ENCODE data around the gene CCDC13.
"Not testable (repeated sequence)": the region's sequence is repeated elsewhere in the genome, so short reads cannot be mapped to it uniquely, and the experiment has no call there.

- not testable (repeated sequence) for TF ChIP-seq POLR2A, POLR2AphosphoS5, EP300 (IDR thresholded peaks at IDR 0.05)
- TF ChIP-seq, protein P1, sequence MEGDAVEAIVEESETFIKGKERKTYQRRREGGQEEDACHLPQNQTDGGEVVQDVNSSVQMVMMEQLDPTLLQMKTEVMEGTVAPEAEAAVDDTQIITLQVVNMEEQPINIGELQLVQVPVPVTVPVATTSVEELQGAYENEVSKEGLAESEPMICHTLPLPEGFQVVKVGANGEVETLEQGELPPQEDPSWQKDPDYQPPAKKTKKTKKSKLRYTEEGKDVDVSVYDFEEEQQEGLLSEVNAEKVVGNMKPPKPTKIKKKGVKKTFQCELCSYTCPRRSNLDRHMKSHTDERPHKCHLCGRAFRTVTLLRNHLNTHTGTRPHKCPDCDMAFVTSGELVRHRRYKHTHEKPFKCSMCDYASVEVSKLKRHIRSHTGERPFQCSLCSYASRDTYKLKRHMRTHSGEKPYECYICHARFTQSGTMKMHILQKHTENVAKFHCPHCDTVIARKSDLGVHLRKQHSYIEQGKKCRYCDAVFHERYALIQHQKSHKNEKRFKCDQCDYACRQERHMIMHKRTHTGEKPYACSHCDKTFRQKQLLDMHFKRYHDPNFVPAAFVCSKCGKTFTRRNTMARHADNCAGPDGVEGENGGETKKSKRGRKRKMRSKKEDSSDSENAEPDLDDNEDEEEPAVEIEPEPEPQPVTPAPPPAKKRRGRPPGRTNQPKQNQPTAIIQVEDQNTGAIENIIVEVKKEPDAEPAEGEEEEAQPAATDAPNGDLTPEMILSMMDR (IDR thresholded peaks at IDR 0.05), result not testable (repeated sequence)
Observed at GRCh38 chr3:42811118-42811883, 38.2 kb upstream of the CCDC13 start.
